ENCODE data around the gene ISL1.

The ISL1 gene

GRCh38 chr5:51387884-51388275 is 4.6 kb downstream of the ISL1 start:
- DNase-seq = peak; percentile 85

- DNase-seq = peak; percentile 57
Observed at GRCh38 chr5:51388488-51389287, 5.4 kb downstream of the ISL1 start.

DNA sequence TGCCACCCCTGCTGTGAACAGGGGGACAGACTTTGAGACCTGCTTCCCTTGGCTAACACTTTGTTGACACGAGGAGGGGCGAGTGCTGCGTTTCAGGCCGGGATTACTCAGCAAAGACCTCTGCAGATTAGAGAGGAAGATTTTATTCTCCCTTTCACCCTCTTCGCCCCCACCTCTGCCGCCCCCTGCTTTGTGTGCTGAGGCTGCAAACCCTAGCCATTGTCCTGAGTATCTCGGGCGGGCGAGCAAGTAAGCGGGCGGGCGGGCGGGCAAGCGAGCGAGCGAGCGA is 6.0 kb downstream of the ISL1 start:
- peak; percentile 56 for DNase-seq

GRCh38 chr5:51389577-51390463 is 6.6 kb downstream of the ISL1 start:
- peak; percentile 68 for DNase-seq

- peak; percentile 63 for DNase-seq
Observed at GRCh38 chr5:51391175-51391574, 7.9 kb downstream of the ISL1 start.

- no peak for DNase-seq
Observed at GRCh38 chr5:51392689-51393199, 9.5 kb downstream of the ISL1 start.

- no peak for DNase-seq
Observed at GRCh38 chr5:51394609-51395008, 11.4 kb downstream of the ISL1 start.

GRCh38 chr5:51395245-51395644 is 12.0 kb downstream of the ISL1 start:
- no peak for DNase-seq

- no peak for DNase-seq
Observed at GRCh38 chr5:51395666-51396356, 12.6 kb downstream of the ISL1 start.

DNA sequence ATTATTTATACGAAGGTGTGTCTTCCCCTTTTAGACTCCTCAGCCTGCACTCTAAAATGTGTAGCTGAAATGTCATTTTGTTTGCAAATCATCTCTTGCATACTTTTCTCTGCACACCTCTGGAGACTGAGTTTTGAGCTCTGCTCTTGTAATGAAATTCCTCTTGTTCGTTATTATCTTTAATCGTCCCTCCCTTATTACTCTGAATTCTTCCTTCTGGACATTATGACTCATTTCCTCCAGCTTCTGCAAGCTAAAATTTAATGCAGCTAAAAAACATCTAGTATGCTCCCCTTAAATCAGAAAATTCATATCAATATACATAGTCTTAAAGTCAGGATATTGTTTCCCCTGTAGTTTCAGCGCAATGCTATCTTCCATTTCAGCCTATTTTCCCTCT is 13.5 kb downstream of the ISL1 start:
- no peak for DNase-seq

GRCh38 chr5:51397996-51398395 is 14.7 kb downstream of the ISL1 start:
- peak; percentile 91 for DNase-seq

DNA sequence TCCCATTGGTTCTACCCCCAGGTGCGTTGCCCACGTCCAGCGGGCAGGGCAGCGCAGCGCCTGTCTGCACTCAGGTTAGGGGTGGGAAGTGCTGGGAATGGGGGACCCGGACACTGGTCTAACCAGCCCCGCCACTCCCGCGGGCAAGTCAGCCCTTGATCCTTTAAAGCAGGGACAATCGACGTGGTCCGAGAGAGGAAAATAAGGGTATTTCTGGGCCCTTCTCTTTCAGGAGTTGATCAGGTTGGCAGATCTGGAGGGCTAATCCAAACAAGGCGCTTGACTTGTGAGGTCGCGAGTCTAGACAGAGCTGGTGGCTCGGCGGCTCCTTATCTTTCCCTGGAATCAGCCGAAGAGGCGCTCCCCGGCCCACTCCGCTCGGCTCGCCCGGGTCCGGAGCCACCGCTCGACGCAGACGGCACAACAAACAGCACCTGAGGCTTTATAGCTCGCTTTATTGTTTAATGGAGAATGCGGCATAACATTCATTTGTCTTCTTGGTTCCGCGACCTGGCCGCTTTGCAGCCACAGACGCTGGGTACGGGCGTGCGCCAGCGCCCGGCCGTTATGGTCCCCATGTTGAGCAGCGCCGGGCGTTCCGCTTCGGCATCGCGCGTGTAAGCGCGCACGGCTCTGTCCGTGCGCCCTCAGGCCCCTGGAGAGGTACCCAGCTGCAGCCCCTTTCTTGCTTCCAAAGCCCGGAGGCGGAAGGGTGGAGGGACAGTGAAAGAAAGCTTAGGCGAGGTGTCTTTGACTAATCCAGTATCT is 15.8 kb downstream of the ISL1 start:
- peak; percentile 94 for DNase-seq

- no peak for DNase-seq
Observed at GRCh38 chr5:51399643-51400006, 16.4 kb downstream of the ISL1 start.

DNA sequence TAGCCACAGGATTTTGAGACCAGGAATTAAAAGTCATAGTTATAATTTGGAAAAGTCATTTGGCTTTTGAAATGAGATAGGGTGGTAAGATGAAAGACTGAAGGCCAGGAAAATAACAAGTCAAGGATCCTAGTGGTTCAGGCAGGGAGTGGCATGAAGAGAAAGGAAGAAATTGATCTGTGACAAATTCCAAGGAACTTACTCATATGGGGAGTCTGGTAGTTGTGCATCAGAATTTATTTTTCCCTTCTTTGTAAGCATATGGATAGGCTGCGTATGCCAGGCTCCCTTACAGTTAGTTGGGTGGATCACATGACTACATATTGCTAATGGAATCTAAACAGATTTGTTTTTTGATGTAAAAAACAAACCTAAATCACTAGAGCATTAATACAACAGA is 21.0 kb downstream of the ISL1 start:
- DNase-seq = no peak

DNA sequence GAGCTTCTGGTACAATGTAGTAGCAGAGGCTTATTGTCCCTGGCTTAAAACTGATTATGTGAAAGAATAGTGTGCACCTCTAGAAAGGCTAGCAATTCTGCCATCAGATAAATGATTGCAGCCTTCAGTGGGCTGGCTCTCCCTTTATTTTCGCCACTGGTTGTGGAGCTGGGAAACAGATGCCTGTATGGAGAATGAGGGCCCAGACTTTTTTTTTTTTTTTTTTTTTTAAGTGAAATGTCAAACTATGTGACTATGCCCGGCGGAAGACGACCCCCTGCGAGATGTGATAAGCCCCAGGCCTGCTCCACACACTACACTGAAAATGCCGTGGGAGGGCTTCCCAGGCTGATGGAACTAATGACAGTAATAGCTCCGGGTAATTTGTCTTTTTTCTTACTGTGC is 28.7 kb downstream of the ISL1 start:
- DNase-seq = peak; percentile 94

DNA sequence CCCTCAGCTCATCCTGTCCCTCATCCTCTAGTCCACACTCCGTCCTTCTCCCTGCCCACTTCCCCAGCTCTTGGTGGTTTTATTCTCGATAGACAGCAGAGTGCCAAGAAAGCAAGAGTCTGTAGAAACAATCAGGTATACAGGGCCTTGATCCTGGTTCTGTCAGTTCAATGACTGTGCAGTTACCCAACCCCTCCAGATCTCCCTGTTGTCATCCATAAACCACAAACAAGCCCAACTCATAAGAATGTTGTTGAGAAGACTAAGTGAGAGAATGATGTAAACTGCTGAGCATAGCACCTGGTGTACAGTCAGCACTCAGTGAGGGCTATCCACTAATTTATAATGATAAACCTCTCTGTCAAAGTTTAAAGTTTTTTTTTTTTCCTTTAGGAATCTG is 31.3 kb downstream of the ISL1 start:
- DNase-seq = peak; percentile 67

GRCh38 chr5:51416149-51416548 is 32.9 kb downstream of the ISL1 start:
- DNase-seq = no peak

GRCh38 chr5:51433052-51433710 is 49.9 kb downstream of the ISL1 start:
- no peak for DNase-seq

DNA sequence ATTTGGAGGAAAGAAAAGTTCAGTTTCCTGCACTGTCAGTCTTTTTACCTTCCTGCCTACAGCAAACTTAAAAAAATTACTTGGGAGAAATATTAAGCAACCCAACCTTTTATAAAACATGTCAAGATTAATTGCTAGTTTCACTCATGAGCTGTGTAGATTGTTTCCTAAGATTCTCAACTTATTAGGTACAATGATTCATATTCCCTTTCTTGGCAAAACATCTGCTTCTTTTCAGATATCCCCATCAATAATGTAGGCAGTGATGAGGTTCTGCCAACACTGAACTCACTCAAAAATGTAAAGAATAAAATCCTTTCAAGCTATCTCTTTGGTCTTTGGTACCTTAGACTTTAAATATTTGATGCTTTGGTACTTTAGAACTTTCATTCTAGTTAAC is 56.0 kb downstream of the ISL1 start:
- DNase-seq = no peak
